ENCODE data around the gene PLS1. TPM values are rescaled to one million over a fixed set of nuclear protein-coding genes. Genes with fewer than 3 reads are reported as not detected.

PLS1 gene
- total and polyA plus RNA-seq, 2 of the 8 experiments (the other 6 are each of a cell fraction or from before 2014, with no cell fraction given) = 18.7 to 44.7 TPM

DNA sequence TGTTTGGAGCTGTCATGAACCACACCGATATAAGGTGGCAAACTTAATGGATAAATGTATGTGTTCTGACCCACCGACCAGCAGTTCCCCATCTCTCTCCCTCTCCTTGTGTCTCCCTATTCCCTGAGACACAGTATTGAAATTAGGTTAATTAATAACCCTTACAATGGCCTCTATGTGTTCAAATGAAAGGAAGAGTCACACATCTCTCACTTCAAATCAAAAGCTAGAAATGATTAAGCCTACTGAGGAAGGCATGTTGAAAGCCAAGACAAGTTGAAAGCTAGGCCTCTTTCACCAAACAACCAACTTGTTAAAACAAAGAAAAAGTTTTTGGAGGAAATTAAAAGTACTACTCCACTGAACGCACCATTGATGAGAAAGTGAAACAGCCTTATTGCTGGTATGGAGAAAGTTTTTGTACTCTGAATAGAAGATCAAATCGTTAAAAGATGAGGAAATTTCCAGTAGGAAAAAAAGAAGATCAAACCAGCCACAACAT, 32.6 kb upstream of the PLS1 start:
- Histone ChIP-seq H2BK5ac (ENCODE audit: low read depth, low read length) (no peak overlapping the region), H3K9ac (replicated peaks in 1 of 4; ENCODE audit: extremely low read depth in 1 of 4, low read depth in 3 of 4, low read length in 3 of 4) (no peak overlapping the region), H3K4me3 (ENCODE audit: extremely low read depth in 1 of 4, insufficient read depth in 2 of 4, low read depth in 3 of 4, low read length in 4 of 4) (no peak overlapping the region), H3K23me2 (ENCODE audit: low read depth, low read length) (no peaks in the 10 kb centered on the region), H2BK120ac (replicated peaks; ENCODE audit: low read depth, low read length) (no peak overlapping the region), H4K20me1 (replicated peaks in 1 of 2; ENCODE audit: control insufficient read depth in 1 of 2, insufficient read depth in 2 of 2, low read length in 2 of 2) (no peaks in the 10 kb centered on the region), H3K36me3 (ENCODE audit: control insufficient read depth in 2 of 4, insufficient read depth in 4 of 4, low read length in 3 of 4) (peaks cover 2 to 18% (median 4%) of the 10 kb centered on the region in 4 experiments; a peak in 4 of 8 replicates), H3K23ac (ENCODE audit: insufficient read length) (no peak overlapping the region), H3K4me1 (replicated peaks in 1 of 4; ENCODE audit: control insufficient read depth in 3 of 4, insufficient read depth in 4 of 4, low read length in 3 of 4) (no peaks in the 10 kb centered on the region; a peak in 1 of 7 replicates), H2BK15ac (ENCODE audit: low read length) (no peak overlapping the region), H4K91ac (replicated peaks; ENCODE audit: insufficient read length, low read length) (no peak overlapping the region), H3K14ac (ENCODE audit: insufficient read length) (no peak overlapping the region), H3K79me2 (ENCODE audit: control insufficient read depth in 1 of 2, insufficient read depth in 2 of 2, low read length in 2 of 2) (no peaks in the 10 kb centered on the region), H3K4me2 (ENCODE audit: insufficient read depth in 1 of 2, low read depth in 2 of 2, low read length in 2 of 2) (no peak overlapping the region), H3K27me3 (replicated peaks in 1 of 4; ENCODE audit: control insufficient read depth in 3 of 4, extremely low read depth in 1 of 4, insufficient read depth in 3 of 4, low read length in 3 of 4) (no peaks in the 10 kb centered on the region), H4K8ac (ENCODE audit: extremely low read depth, insufficient read depth, low read length) (no peak overlapping the region), H3K79me1 (ENCODE audit: low read depth, low read length) (no peaks in the 10 kb centered on the region), H2BK20ac (ENCODE audit: low read length) (no peak overlapping the region), H2AK5ac (ENCODE audit: low read depth, low read length) (no peak overlapping the region), H3K27ac (ENCODE audit: low read depth, low read length) (no peak overlapping the region), H3K18ac (ENCODE audit: extremely low read depth, low read length) (no peak overlapping the region), H3K4ac (replicated peaks; ENCODE audit: insufficient read length, low read depth, low read length) (no peak overlapping the region), H2AFZ (ENCODE audit: low read length) (no peak overlapping the region), H4K5ac (ENCODE audit: insufficient read length, low read depth, low read length) (no peak overlapping the region), H3K9me3 (ENCODE audit: insufficient read depth in 2 of 2, low read depth in 1 of 2, low read length in 1 of 2) (no peaks in the 10 kb centered on the region), H2BK12ac (ENCODE audit: low read depth, low read length) (no peak overlapping the region), H3K56ac (replicated peaks; ENCODE audit: insufficient read length, low read depth, low read length) (no peak overlapping the region)
- ChIA-PET CTCF (ENCODE audit: partially characterized antibody) (interaction anchor here (0.7 kb wide), 2 partner anchors 9 to 21 kb away, joined by 4 read pairs; no protein-coding TSS in a partner anchor), POLR2A (ENCODE audit: partially characterized antibody) (interaction anchor here (1.0 to 1.3 kb wide), 2 partner anchors 15 to 20 kb away, joined by 3 read pairs; partner anchors contain the start of gene ATR)
- DNase-seq (ENCODE audit: low read depth in 1 of 2, low spot score in 2 of 2) = no peak
- 91% methylated on average over 4 of the region's 4 CpGs; no CpG with 5 or more reads in 1 of the 2 experiments for WGBS, 2 experiments (ENCODE audit: extremely low coverage in 1 of 2, insufficient coverage in 1 of 2, insufficient read length in 1 of 2, insufficient replicate concordance in 2 of 2, low coverage in 1 of 2, low lambda C conversion rate in 2 of 2, missing lambda C conversion rate in 1 of 2)
- FAIRE-seq = no peak
- TF ChIP-seq SUZ12 (IDR thresholded peaks at IDR 0.05; ENCODE audit: low read length) (no peak), SIN3A (conservative IDR thresholded peaks at IDR 0.05 in 1 of 2, IDR thresholded peaks at IDR 0.05 in 1 of 2; ENCODE audit: low read depth in 1 of 2, low read length in 2 of 2) (no peak), CHD2 (IDR thresholded peaks at IDR 0.05; ENCODE audit: low read length) (no peak)
